Measurements from ENCODE around the gene FADS2. TPM values are rescaled to one million over a fixed set of nuclear protein-coding genes. Genes with fewer than 3 reads are reported as not detected.

FADS2 gene
- total RNA-seq, 1 donor from 2014 or later, result 315 TPM

- Mint-ChIP-seq H3K4me1 (ENCODE audit: low read depth) (peaks cover 64% of the 10 kb centered on the region), H3K27me3 (ENCODE audit: low read depth) (no peaks in the 10 kb centered on the region), H3K36me3 (ENCODE audit: low read depth) (peaks cover 5% of the 10 kb centered on the region), H3K9me3 (ENCODE audit: low read depth) (no peaks in the 10 kb centered on the region), H3K27ac (ENCODE audit: unreplicated experiment) (peak overlapping the region; percentile 95), H3K4me3 (ENCODE audit: unreplicated experiment) (no peak overlapping the region)
- DNase-seq (ENCODE audit: low spot score), result no peak
- TF ChIP-seq CTCF (IDR thresholded peaks at IDR 0.05), result no peak
Measured at GRCh38 chr11:61833471-61833870, 5.4 kb downstream of the FADS2 start.

- Mint-ChIP-seq H3K9me3 (ENCODE audit: low read depth) (no peaks in the 10 kb centered on the region), H3K36me3 (ENCODE audit: low read depth) (peaks cover 9% of the 10 kb centered on the region), H3K27me3 (ENCODE audit: low read depth) (no peaks in the 10 kb centered on the region), H3K27ac (ENCODE audit: unreplicated experiment) (peak overlapping the region; percentile 95), H3K4me1 (ENCODE audit: low read depth) (peaks cover 64% of the 10 kb centered on the region), H3K4me3 (ENCODE audit: unreplicated experiment) (no peak overlapping the region)
- no peak for DNase-seq (ENCODE audit: low spot score)
- no peak for TF ChIP-seq CTCF (IDR thresholded peaks at IDR 0.05)
Measured at GRCh38 chr11:61833926-61834277, 5.8 kb downstream of the FADS2 start.

GRCh38 chr11:61834278-61835048 lies 6.4 kb downstream of the FADS2 start:
- Mint-ChIP-seq H3K36me3 (ENCODE audit: low read depth) (peaks cover 13% of the 10 kb centered on the region), H3K27ac (ENCODE audit: unreplicated experiment) (peak overlapping the region; percentile 95), H3K4me1 (ENCODE audit: low read depth) (peaks cover 60% of the 10 kb centered on the region), H3K9me3 (ENCODE audit: low read depth) (no peaks in the 10 kb centered on the region), H3K27me3 (ENCODE audit: low read depth) (no peaks in the 10 kb centered on the region), H3K4me3 (ENCODE audit: unreplicated experiment) (no peak overlapping the region)
- TF ChIP-seq CTCF (IDR thresholded peaks at IDR 0.05), result no peak
- DNase-seq (ENCODE audit: low spot score), result peak; percentile 59

GRCh38 chr11:61836193-61836592 lies 8.1 kb downstream of the FADS2 start:
- Mint-ChIP-seq H3K36me3 (ENCODE audit: low read depth) (peaks cover 27% of the 10 kb centered on the region), H3K27me3 (ENCODE audit: low read depth) (no peaks in the 10 kb centered on the region), H3K4me3 (ENCODE audit: unreplicated experiment) (no peak overlapping the region), H3K9me3 (ENCODE audit: low read depth) (no peaks in the 10 kb centered on the region), H3K4me1 (ENCODE audit: low read depth) (peaks cover 43% of the 10 kb centered on the region), H3K27ac (ENCODE audit: unreplicated experiment) (no peak overlapping the region)
- no peak for TF ChIP-seq CTCF (IDR thresholded peaks at IDR 0.05)
- no peak for DNase-seq (ENCODE audit: low spot score)

GRCh38 chr11:61837411-61838005 lies 9.4 kb downstream of the FADS2 start:
- no peak overlapping the region for H3K4me3 Mint-ChIP-seq (ENCODE audit: unreplicated experiment)
- peaks cover 34% of the 10 kb centered on the region for H3K4me1 Mint-ChIP-seq (ENCODE audit: low read depth)

More at GRCh38 chr11:61837411-61838005, 9.4 kb downstream of the FADS2 start:
- Mint-ChIP-seq H3K27me3 (ENCODE audit: low read depth) (no peaks in the 10 kb centered on the region), H3K36me3 (ENCODE audit: low read depth) (peaks cover 33% of the 10 kb centered on the region), H3K9me3 (ENCODE audit: low read depth) (no peaks in the 10 kb centered on the region), H3K27ac (ENCODE audit: unreplicated experiment) (no peak overlapping the region)
- TF ChIP-seq CTCF (IDR thresholded peaks at IDR 0.05), result no peak
- DNase-seq (ENCODE audit: low spot score), result peak; percentile 53

All from chondrocyte (in vitro differentiated cells).